Neural progenitor cell (in vitro differentiated cells): ENCODE results near the gene LTBP1.

ENCODE experiments used
- CTCF ChIP-seq: fragments of 200-600 bp; sonication (generic); IDR thresholded peaks from 2 replicates; pipeline ENCODE4 v1.5.1; 2017; ENCODE audit warnings: antibody characterized with exemption, mild to moderate bottlenecking
- EZH2 ChIP-seq: fragments of 200-600 bp; sonication (generic); IDR thresholded peaks from 2 replicates; pipeline ENCODE4 v1.6.1; 2017; ENCODE audit warnings: antibody characterized with exemption, mild to moderate bottlenecking, moderate library complexity
- EZH2phosphoT487 ChIP-seq: fragments of 200-600 bp; sonication (generic); IDR thresholded peaks from 2 replicates; pipeline ENCODE4 v1.6.1; 2017; ENCODE audit warnings: antibody characterized with exemption

- TF ChIP-seq CTCF (no peak), EZH2 (no peak), EZH2phosphoT487 (no peak)
Observed at GRCh38 chr2:33284287-33284686, 337.5 kb downstream of the LTBP1 start.
